Measurements from ENCODE around the gene LTBP1. TPM values are rescaled to one million over a fixed set of nuclear protein-coding genes. Genes with fewer than 3 reads are reported as not detected.

LTBP1 gene
- total RNA-seq, 1 donor from 2014 or later = 29.7 TPM

GRCh38 chr2:33136566-33136965 is 189.8 kb downstream of the LTBP1 start:
- H3K27me3 ChIP-seq (ENCODE audit: insufficient read depth, low read length) = no peaks in the 10 kb centered on the region
- TF ChIP-seq CTCF (IDR thresholded peaks at IDR 0.05; ENCODE audit: insufficient read depth, low read depth, low read length) (no peak), EZH2 (IDR thresholded peaks at IDR 0.05; ENCODE audit: insufficient read depth, low read length) (no peak)
- no peaks in the 10 kb centered on the region for H3K9me3 ChIP-seq (ENCODE audit: insufficient read depth, low read depth, low read length)
- H4K20me1 ChIP-seq (ENCODE audit: insufficient read depth, low read length) = peaks cover 21% of the 10 kb centered on the region
- H3K27ac ChIP-seq (ENCODE audit: low read depth, low read length) = peak overlapping the region; percentile 89
- Mint-ChIP-seq H3K27ac (ENCODE audit: unreplicated experiment) (no peak overlapping the region), H3K4me3 (ENCODE audit: unreplicated experiment) (peak overlapping the region; percentile 40), H3K4me1 (ENCODE audit: low read depth, unreplicated experiment) (peaks cover 36% of the 10 kb centered on the region), H3K36me3 (ENCODE audit: low read depth, unreplicated experiment) (no peaks in the 10 kb centered on the region), H3K27me3 (ENCODE audit: low read depth, unreplicated experiment) (no peaks in the 10 kb centered on the region), H3K9me3 (ENCODE audit: unreplicated experiment) (no peaks in the 10 kb centered on the region)
- H3K4me2 ChIP-seq (ENCODE audit: low read length) = peak overlapping the region; percentile 83
- FAIRE-seq = no peak
- DNase-seq (ENCODE audit: low read depth) = no peak
- no peak overlapping the region for H2AFZ ChIP-seq (ENCODE audit: low read depth, low read length)
- peak overlapping the region; percentile 90 for H3K4me3 ChIP-seq (ENCODE audit: insufficient read depth, low read depth, low read length)
- H3K9ac ChIP-seq (ENCODE audit: low read length) = peak overlapping the region; percentile 95
- peaks cover 58% of the 10 kb centered on the region for H3K79me2 ChIP-seq (ENCODE audit: insufficient read depth, low read length)
- H3K4me1 ChIP-seq (ENCODE audit: insufficient read depth, low read length) = peaks cover 29% of the 10 kb centered on the region
- no peaks in the 10 kb centered on the region for H3K36me3 ChIP-seq (ENCODE audit: insufficient read depth, low read length)

GRCh38 chr2:33137331-33137730 is 190.6 kb downstream of the LTBP1 start:
- Histone ChIP-seq H3K27me3 (ENCODE audit: insufficient read depth, low read length) (no peaks in the 10 kb centered on the region), H2AFZ (ENCODE audit: low read depth, low read length) (no peak overlapping the region), H3K9me3 (ENCODE audit: insufficient read depth, low read depth, low read length) (no peaks in the 10 kb centered on the region), H3K27ac (ENCODE audit: low read depth, low read length) (no peak overlapping the region), H3K4me2 (ENCODE audit: low read length) (peak overlapping the region; percentile 83), H3K79me2 (ENCODE audit: insufficient read depth, low read length) (peaks cover 64% of the 10 kb centered on the region), H3K9ac (ENCODE audit: low read length) (peak overlapping the region; percentile 95), H3K36me3 (ENCODE audit: insufficient read depth, low read length) (no peaks in the 10 kb centered on the region), H4K20me1 (ENCODE audit: insufficient read depth, low read length) (peaks cover 22% of the 10 kb centered on the region), H3K4me1 (ENCODE audit: insufficient read depth, low read length) (peaks cover 28% of the 10 kb centered on the region), H3K4me3 (ENCODE audit: insufficient read depth, low read depth, low read length) (peak overlapping the region; percentile 90)
- TF ChIP-seq EZH2 (IDR thresholded peaks at IDR 0.05; ENCODE audit: insufficient read depth, low read length) = no peak
- no peak for TF ChIP-seq CTCF (IDR thresholded peaks at IDR 0.05; ENCODE audit: insufficient read depth, low read depth, low read length)
- no peak for DNase-seq (ENCODE audit: low read depth)
- Mint-ChIP-seq H3K4me3 (ENCODE audit: unreplicated experiment) (no peak overlapping the region), H3K4me1 (ENCODE audit: low read depth, unreplicated experiment) (peaks cover 32% of the 10 kb centered on the region), H3K36me3 (ENCODE audit: low read depth, unreplicated experiment) (peaks cover under 1% of the 10 kb centered on the region), H3K27ac (ENCODE audit: unreplicated experiment) (no peak overlapping the region), H3K9me3 (ENCODE audit: unreplicated experiment) (no peaks in the 10 kb centered on the region), H3K27me3 (ENCODE audit: low read depth, unreplicated experiment) (no peaks in the 10 kb centered on the region)
- FAIRE-seq = no peak

- H3K4me1 Mint-ChIP-seq (ENCODE audit: low read depth, unreplicated experiment) = peaks cover 15% of the 10 kb centered on the region
- no peaks in the 10 kb centered on the region for H3K9me3 Mint-ChIP-seq (ENCODE audit: unreplicated experiment)
- no peak overlapping the region for H3K9ac ChIP-seq (ENCODE audit: low read length)
Measured at GRCh38 chr2:33139949-33140348, 193.2 kb downstream of the LTBP1 start.

More at GRCh38 chr2:33139949-33140348, 193.2 kb downstream of the LTBP1 start:
- Histone ChIP-seq H3K4me3 (ENCODE audit: insufficient read depth, low read depth, low read length) (no peak overlapping the region), H4K20me1 (ENCODE audit: insufficient read depth, low read length) (peaks cover 28% of the 10 kb centered on the region), H3K27ac (ENCODE audit: low read depth, low read length) (no peak overlapping the region), H2AFZ (ENCODE audit: low read depth, low read length) (no peak overlapping the region), H3K4me2 (ENCODE audit: low read length) (no peak overlapping the region), H3K36me3 (ENCODE audit: insufficient read depth, low read length) (peaks cover 6% of the 10 kb centered on the region), H3K9me3 (ENCODE audit: insufficient read depth, low read depth, low read length) (no peaks in the 10 kb centered on the region), H3K4me1 (ENCODE audit: insufficient read depth, low read length) (peaks cover 10% of the 10 kb centered on the region), H3K27me3 (ENCODE audit: insufficient read depth, low read length) (no peaks in the 10 kb centered on the region), H3K79me2 (ENCODE audit: insufficient read depth, low read length) (peaks cover 90% of the 10 kb centered on the region)
- H3K27ac Mint-ChIP-seq (ENCODE audit: unreplicated experiment) = no peak overlapping the region
- FAIRE-seq (no peak), DNase-seq (ENCODE audit: low read depth) (no peak)
- no peak overlapping the region for H3K4me3 Mint-ChIP-seq (ENCODE audit: unreplicated experiment)
- H3K27me3 Mint-ChIP-seq (ENCODE audit: low read depth, unreplicated experiment) = no peaks in the 10 kb centered on the region
- H3K36me3 Mint-ChIP-seq (ENCODE audit: low read depth, unreplicated experiment) = peaks cover 5% of the 10 kb centered on the region
- TF ChIP-seq EZH2 (IDR thresholded peaks at IDR 0.05; ENCODE audit: insufficient read depth, low read length) (no peak), CTCF (IDR thresholded peaks at IDR 0.05; ENCODE audit: insufficient read depth, low read depth, low read length) (no peak)

All from astrocyte (in vitro differentiated cells and primary cell).